HG02885 (cell line): ENCODE measurements around the gene ENPP7.
"Not testable (repeated sequence)": the region's sequence is repeated elsewhere in the genome, so short reads cannot be mapped to it uniquely, and the experiment has no call there.

ENCODE experiments used
- ATAC-seq: cut with Tn5 transposase; IDR thresholded peaks from one replicate; pipeline ENCODE4 v1.9.1; 2021; ENCODE audit warnings: mild to moderate bottlenecking; ENCODE audit not compliant: unreplicated experiment, poor library complexity

Gene ENPP7

DNA sequence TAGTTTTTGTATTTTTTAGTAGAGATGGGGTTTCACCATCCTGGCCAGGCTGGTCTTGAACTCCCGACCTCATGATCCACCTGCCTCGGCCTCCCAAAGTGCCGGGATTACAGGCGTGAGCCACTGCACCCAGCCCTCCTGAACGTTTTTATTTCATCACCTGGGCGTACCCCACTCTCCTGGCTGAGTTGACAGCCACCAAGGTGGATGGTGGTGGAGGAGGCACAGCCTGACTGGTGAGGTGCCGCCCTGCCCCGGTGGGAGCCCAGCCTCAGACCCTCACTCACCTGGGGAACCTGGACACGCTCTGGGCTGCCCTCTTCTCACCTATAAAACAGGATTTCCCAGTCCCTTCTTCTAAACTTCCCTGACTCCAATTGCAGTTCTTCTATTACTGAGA lies 42.0 kb downstream of the ENPP7 start:
- ATAC-seq: not testable (repeated sequence)

GRCh38 chr17:79774561-79774975 lies 43.8 kb downstream of the ENPP7 start:
- no peak for ATAC-seq

DNA sequence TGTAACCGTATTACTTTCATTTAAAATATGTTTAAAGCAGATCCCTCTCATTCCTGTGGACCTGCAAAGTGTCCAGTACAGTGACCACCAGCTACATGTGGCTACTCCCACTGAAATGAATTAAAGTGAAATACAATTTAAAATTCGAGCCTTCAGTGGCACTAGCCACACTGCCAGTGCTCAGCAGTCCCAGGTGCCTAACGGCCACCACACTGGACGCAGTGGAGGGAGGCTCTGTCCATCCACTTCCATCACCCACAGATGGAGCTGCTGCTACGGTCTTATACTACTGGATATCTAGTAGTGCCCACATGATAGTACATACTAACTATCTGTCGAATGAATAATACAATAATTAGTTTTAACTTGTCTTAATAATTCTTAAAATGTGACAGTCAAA lies 44.9 kb downstream of the ENPP7 start:
- no peak for ATAC-seq

DNA sequence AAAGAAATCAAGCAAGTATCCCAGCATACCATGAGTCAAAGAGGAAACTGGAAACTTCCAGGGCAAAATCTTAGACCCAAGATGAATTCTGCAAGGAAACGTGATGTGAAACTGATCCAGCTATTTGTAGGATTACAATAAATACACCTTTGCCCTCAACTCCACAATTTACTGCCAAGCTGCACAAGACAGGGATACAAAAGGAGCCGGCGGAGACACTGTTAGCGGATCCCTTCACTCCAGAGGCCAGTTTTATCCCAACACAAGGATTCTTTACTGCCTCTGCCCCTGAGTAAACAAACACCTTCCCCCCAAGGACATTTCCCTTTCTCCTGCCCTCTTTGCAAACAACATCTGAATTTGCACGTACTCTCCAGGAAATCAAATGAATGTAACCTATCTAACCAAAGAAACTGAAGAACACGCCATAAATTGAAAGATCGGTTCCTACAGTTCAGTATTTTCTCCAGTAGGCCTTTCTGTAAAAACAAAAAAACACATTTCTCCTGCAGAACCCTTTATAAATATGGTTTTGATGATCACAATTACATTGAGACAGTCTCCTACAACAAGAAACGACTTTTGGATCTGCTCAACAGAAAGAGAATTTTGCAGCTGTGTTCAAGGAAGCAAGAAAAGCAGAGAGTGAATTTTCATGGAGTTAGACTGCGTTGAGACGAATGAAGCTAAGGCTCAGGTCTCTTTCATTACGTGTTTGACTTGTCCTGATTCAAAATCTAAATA lies 45.8 kb downstream of the ENPP7 start:
- ATAC-seq: no peak

GRCh38 chr17:79777120-79777893 lies 46.6 kb downstream of the ENPP7 start:
- ATAC-seq: peak; percentile 20

DNA sequence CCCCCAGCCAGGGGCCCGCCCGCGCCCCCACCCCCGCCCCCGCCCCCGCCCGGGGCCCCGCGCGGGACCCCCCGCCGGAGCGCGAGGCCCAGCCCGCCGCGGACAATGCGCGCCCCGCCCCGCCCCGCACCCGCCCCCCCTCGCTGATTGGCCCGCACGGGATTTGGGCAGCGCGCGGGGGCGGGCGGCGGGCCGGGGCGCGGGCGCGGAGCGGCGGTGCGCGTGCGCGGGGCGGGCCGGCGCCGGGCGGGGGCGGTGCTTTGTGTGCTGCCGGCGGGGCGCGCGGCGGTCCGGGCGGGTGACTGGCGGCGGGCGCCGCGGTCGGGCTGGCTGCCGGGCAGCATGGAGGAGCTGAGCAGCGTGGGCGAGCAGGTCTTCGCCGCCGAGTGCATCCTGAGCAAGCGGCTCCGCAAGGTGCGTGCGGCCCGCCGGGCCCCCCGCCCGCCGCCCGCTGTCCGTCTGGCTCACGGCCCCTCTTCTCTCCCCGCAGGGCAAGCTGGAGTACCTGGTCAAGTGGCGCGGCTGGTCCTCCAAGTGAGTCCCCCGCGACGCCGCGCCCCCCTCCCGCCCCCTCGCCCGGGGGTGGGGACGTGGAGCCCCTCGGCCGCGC lies 47.3 kb downstream of the ENPP7 start, which contains the start of gene CBX2:
TSS of gene CBX2 (plus strand) at position 255 of the 610 bp plus-strand sequence. CDS start at position 343, 88 bp downstream.
- ATAC-seq: peak; percentile 78

DNA sequence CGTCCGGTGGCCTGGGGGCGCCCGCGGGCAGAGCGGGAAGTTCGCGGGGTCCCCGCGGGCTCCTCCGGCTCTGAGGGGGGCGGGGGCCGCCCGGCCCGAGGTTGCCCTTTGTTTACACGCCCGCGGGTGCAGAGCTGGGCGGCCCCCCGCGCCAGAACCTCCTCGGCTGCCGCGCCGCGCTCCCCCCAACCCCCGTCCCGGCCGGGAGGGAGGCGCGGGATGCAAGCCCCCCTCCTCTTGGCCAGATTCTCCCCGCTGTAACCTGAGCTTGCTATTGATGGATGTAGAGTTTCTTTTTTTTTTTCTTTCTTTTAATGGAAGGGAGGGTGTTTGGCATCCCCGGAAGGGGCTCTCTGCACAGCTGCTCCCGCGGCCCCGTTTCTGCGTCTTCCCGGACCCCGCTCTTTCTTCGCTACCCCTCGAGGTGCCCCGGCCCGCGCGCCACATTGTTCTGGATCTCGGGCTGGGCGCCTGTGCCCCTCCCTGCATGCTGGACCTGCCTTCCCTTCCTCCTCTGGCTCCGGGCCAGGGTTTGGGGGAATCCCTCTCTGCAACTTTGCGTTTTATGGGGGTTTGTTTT lies 47.9 kb downstream of the ENPP7 start:
- ATAC-seq: peak; percentile 7

DNA sequence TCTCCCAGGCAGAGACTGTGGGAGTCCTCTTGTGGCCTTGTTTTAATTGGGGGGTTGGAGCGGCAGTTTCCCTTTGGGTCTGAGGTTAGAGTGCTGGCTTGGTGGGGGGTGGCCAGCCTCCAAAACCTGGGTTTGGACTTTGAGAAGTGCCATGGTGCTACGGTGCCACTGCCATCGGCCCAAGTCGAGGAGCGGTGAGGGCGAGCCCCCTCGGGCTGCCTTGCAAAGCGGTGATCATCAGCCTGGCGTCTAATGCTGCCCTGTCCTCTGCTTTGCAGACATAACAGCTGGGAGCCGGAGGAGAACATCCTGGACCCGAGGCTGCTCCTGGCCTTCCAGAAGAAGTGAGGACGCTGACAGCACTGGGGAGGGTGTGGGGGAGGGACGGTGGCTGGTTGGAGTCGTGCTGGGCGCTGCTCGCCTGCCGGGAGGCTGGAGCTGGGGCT lies 48.4 kb downstream of the ENPP7 start:
- no peak for ATAC-seq

DNA sequence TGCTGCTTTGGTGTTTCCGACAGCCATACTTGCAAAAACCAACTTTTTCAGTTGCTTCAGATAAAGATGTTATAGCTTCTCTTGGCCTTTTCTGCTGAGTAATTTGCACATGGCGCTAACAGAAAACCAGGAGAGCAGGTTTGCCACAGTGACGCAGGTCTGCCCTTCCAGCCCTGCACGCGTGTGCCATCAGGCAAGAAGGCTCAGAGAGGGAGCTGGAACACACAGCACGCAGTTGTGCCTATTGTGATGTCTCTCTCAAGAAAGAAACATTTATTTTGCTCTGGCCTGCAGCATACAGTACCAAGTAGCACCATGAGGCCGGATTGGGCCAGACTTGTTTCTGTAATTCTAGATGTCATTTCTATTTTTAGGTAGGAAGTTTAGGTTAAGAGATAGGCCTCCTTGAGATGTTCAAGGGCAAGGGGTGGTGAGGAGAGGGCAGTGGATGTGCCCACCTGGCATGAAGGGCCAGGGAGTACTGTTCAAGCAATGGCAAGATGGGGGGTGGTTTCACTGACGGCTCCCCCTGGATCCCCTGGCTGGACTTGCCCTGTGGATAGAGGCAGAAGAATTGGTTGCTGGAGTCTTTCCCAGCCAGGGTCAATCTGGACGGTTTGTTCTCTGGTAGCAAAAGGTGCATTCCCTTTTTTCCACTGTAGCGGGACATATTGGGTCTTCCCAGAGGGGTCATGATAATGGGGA lies 49.1 kb downstream of the ENPP7 start:
- no peak for ATAC-seq

GRCh38 chr17:79781012-79781650 lies 50.4 kb downstream of the ENPP7 start:
- no peak for ATAC-seq

DNA sequence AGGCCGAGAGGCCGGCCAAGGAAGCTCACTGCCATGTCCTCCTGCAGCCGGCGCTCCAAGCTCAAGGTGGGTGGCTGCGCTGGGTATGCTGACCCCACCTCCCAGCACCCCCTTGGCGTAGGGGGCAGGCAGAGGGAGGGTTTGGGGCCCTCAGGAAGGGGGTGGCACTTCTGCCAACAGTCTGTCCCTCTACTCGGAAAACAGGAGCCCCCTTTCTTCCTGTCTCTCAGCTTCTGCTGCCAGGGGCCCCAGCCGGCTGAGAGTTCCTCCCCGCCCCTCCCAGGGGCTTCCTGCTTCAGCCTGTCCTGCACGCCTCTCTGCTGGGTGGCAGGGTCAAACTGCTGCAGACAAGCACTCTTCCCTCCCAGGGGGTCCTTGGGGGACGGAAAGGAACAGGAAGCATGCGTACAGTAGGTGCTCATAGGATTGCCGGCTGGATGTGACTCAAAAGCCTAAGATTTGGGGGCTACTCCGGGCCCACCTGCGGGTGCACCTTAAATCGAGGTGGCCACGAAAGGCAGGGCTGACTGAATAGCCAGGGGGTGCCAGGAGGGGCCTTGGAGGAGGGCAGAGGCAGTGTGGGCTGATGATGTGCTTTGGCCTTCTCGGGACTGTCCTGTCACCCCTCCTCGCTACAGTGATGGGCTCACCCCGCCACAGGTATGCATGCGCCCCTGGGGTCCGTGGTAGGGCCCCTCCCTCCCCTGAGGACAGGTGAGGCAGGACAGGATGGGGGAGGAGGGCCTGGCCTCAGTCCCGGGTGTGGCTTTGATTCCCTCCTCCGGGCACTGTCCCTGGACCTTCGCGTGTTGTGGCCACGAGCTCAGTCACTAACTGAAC lies 51.2 kb downstream of the ENPP7 start:
- no peak for ATAC-seq

DNA sequence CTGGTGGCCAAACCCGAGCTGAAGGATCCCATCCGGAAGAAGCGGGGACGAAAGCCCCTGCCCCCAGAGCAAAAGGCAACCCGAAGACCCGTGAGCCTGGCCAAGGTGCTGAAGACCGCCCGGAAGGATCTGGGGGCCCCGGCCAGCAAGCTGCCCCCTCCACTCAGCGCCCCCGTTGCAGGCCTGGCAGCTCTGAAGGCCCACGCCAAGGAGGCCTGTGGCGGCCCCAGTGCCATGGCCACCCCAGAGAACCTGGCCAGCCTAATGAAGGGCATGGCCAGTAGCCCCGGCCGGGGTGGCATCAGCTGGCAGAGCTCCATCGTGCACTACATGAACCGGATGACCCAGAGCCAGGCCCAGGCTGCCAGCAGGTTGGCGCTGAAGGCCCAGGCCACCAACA lies 53.1 kb downstream of the ENPP7 start:
- no peak for ATAC-seq

DNA sequence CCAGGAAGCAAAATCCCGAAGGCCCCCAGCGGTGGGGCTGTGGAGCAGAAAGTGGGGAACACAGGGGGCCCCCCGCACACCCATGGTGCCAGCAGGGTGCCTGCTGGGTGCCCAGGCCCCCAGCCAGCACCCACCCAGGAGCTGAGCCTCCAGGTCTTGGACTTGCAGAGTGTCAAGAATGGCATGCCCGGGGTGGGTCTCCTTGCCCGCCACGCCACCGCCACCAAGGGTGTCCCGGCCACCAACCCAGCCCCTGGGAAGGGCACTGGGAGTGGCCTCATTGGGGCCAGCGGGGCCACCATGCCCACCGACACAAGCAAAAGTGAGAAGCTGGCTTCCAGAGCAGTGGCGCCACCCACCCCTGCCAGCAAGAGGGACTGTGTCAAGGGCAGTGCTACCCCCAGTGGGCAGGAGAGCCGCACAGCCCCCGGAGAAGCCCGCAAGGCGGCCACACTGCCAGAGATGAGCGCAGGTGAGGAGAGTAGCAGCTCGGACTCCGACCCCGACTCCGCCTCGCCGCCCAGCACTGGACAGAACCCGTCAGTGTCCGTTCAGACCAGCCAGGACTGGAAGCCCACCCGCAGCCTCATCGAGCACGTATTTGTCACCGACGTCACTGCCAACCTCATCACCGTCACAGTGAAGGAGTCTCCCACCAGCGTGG lies 53.7 kb downstream of the ENPP7 start:
- ATAC-seq: no peak

DNA sequence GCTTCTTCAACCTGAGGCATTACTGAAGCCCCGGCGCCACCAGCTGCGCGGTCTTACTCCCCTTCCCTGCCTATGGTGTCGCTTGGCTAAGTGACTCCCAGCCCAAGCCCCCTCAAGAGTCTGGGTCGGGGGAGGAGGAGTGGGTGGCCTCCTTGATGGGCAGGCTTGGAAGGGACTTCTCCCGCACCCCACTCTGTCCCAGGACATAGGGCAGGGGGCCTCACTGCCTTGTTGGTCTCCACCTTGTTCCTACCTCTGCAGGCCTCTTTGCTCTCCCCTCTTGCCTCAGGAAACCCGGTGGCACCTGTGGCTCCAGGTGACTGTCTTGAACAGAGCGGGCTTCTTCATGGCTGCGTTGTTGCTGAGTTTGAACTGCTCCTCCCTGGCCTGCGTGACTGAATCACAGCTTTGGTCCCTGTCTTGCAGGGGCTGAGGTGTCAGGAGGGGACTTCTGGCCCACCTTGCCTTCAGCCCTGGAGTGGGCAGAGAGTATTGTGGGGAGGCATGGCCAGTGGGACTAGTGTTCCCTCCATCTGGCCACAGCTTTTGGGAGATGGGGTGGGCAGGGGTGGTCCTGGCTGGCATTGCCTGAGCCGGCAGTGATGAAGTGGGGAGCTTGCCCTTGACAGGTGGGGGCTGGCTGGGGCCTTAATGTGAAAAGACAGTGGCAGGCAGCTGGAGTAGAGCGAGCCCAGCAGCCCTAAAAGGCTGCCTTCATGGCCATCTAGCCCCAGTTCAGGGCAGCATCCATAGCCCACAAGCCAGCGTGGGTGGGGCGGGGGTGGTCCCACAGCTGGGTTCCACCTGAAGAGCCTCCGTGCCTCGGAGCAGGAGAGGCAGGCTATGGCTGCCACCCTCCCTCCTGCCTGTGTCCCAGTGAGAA lies 54.5 kb downstream of the ENPP7 start:
- ATAC-seq: no peak

DNA sequence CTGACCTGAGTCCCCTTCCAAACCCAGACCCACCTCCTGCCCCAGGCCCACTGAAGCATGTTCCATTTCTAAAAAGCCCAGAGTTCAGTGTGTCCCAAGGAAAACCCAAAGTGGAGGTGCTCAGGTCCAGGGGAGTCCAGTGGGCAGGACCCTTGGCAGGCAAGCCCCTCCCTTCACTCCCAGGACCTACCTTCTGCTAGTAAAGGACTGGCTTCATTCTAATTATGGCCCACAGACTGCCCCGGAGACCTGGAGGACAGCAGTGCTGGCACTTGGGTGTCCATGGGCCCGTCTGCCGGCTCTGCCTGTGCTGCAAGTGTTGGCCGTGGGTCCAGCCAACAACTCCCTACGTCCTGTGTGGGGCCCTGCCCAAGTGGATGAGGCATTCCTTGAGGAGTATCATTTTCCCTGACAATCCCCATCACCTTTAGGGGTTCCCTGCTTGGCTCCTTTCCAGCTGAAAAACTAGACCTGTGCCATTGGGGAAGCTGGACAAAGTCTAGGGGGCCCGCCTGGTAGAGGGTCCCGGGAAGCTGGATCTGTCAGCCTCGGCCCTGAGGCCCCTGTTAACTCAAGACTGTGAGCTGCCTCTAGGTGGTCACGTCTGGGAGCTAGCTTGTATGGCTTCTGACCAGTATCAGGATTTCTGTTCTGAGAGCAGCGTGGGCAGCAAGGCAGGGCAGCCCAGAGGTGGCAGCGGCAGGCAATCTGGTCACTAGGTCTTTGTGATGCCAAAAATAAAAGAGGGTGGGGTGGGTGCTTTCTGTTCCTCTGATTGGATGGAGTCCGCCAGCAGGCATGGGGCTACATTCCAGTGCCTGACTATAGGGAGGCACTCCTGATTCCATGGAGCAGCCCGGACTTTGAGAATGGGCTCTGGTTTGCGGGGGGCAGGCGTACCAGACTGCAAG lies 55.4 kb downstream of the ENPP7 start:
- no peak for ATAC-seq

- ATAC-seq: no peak
Observed at GRCh38 chr17:79786930-79787643, 56.3 kb downstream of the ENPP7 start.
